ENCODE measurements around the gene DHFR.
"Not testable (repeated sequence)": the region's sequence is repeated elsewhere in the genome, so short reads cannot be mapped to it uniquely, and the experiment has no call there.

DHFR gene

DNA sequence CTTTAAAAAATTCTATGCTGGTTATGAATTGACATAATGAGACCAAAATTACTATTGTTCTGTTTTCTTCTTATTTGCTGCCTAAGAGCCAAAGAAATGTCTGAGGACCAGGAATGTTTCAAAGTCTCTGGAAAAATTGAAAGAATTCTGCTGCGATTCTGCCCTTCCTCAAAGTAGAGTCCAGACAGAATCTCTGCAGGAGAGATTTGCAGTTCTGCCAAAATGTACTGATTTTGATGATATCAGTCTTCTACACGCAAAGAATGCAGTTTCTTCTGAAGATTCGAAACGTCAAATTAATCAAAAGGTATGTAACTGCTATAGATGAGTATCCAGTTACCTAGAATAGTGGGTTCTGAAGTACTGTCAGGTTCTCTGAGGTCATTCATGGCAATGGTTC lies 10.3 kb upstream of the DHFR start:
- peak; percentile 80 for ATAC-seq

DNA sequence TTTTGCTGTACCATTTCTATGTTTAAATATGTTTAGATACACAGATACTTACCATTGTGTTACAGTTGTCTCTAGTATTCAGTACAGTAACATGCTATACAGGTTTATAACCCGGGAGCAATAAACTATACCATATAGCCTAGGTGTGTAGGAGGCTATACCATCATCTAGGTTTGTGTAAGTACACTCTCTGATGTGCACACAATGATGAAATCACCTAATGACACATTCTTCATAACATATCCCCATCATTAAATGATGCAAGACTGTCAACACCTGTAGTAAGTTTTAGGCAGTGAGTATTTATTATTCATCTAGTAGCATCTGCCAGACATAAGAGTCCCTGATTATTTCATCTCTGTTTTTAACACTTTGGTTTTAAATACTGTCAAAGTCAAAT lies 7.3 kb upstream of the DHFR start:
- no peak for TF ChIP-seq CSDC2 (CRISPR knock-in tag; IDR thresholded peaks at IDR 0.05)
- no peak for TF ChIP-seq RARB (CRISPR knock-in tag; IDR thresholded peaks at IDR 0.05)
- TF ChIP-seq SNAI2 (CRISPR knock-in tag; IDR thresholded peaks at IDR 0.05) = no peak
- no peak for TF ChIP-seq ZNF565 (CRISPR knock-in tag; conservative IDR thresholded peaks at IDR 0.05; ENCODE audit: low read depth)
- no peak for TF ChIP-seq ZNF70 (CRISPR knock-in tag; IDR thresholded peaks at IDR 0.05)
- no peak for ATAC-seq

More for the DNA sequence above, 10.3 kb upstream of the DHFR start:
- TF ChIP-seq ARNTL (CRISPR knock-in tag; IDR thresholded peaks at IDR 0.05; ENCODE audit: borderline replicate concordance, low read depth) = no peak
- TF ChIP-seq TCF4 (CRISPR knock-in tag; IDR thresholded peaks at IDR 0.05; ENCODE audit: borderline replicate concordance) = no peak
- TF ChIP-seq OSR1 (CRISPR knock-in tag; IDR thresholded peaks at IDR 0.05) = no peak
- TF ChIP-seq BACH2 (CRISPR knock-in tag; IDR thresholded peaks at IDR 0.05; ENCODE audit: borderline replicate concordance) = no peak
- TF ChIP-seq ISL1 (CRISPR knock-in tag; IDR thresholded peaks at IDR 0.05) = peak; percentile 56
- TF ChIP-seq, protein P1, sequence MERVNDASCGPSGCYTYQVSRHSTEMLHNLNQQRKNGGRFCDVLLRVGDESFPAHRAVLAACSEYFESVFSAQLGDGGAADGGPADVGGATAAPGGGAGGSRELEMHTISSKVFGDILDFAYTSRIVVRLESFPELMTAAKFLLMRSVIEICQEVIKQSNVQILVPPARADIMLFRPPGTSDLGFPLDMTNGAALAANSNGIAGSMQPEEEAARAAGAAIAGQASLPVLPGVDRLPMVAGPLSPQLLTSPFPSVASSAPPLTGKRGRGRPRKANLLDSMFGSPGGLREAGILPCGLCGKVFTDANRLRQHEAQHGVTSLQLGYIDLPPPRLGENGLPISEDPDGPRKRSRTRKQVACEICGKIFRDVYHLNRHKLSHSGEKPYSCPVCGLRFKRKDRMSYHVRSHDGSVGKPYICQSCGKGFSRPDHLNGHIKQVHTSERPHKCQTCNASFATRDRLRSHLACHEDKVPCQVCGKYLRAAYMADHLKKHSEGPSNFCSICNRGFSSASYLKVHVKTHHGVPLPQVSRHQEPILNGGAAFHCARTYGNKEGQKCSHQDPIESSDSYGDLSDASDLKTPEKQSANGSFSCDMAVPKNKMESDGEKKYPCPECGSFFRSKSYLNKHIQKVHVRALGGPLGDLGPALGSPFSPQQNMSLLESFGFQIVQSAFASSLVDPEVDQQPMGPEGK (CRISPR knock-in tag; IDR thresholded peaks at IDR 0.05; ENCODE audit: borderline replicate concordance) = no peak
- TF ChIP-seq SNAI2 (CRISPR knock-in tag; IDR thresholded peaks at IDR 0.05) = no peak

DNA sequence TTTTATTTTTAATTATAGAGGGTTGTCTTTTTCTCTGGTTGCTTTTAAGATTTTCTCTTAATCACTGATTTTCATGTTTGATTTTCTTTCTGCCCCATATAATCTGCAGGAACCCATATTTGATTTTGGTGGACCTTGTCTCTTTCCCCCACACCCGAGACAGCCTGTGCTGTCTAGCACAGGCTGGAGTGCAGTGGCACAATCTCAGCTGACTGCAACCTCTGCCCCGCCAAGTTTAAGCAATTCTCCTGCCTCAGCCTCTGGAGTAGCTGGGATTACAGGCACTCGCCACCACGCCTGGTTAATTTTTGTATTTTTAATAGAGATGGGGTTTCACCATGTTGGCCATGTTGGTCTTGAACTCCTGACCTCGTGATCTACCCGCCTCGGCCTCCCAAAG lies 5.9 kb upstream of the DHFR start:
- not testable (repeated sequence) for ATAC-seq

DNA sequence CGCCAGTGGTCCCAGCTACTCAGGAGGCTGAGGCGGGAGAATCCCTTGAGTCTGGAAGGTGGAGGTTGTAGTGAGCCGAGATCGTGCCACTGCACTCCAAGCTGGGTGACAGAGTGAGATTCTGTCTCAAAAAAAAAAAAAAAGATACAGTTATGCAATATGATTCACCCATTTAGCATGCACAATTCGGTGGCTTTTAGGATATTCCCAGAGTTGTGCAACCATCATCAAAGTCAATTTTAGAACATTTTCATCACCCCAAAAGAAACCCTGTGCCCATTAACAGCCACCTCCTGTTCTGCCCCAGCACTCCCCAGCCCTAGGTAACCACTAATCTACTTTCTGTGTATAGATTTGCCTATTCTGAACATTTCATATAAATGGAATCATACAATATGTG lies 4.3 kb upstream of the DHFR start:
- no peak for TF ChIP-seq OSR1 (CRISPR knock-in tag; IDR thresholded peaks at IDR 0.05)
- TF ChIP-seq, protein P1 (CRISPR knock-in tag; IDR thresholded peaks at IDR 0.05; ENCODE audit: borderline replicate concordance) = no peak
- TF ChIP-seq PPARA (CRISPR knock-in tag; IDR thresholded peaks at IDR 0.05; ENCODE audit: borderline replicate concordance) = no peak
- no peak for TF ChIP-seq ZFP3 (CRISPR knock-in tag; IDR thresholded peaks at IDR 0.05)
- TF ChIP-seq ISL1 (CRISPR knock-in tag; IDR thresholded peaks at IDR 0.05) = no peak
- TF ChIP-seq ZNF70 (CRISPR knock-in tag; IDR thresholded peaks at IDR 0.05) = no peak
- no peak for TF ChIP-seq TOX (CRISPR knock-in tag; IDR thresholded peaks at IDR 0.05; ENCODE audit: borderline replicate concordance)
- TF ChIP-seq CSDC2 (CRISPR knock-in tag; IDR thresholded peaks at IDR 0.05) = no peak
- TF ChIP-seq, protein P2, sequence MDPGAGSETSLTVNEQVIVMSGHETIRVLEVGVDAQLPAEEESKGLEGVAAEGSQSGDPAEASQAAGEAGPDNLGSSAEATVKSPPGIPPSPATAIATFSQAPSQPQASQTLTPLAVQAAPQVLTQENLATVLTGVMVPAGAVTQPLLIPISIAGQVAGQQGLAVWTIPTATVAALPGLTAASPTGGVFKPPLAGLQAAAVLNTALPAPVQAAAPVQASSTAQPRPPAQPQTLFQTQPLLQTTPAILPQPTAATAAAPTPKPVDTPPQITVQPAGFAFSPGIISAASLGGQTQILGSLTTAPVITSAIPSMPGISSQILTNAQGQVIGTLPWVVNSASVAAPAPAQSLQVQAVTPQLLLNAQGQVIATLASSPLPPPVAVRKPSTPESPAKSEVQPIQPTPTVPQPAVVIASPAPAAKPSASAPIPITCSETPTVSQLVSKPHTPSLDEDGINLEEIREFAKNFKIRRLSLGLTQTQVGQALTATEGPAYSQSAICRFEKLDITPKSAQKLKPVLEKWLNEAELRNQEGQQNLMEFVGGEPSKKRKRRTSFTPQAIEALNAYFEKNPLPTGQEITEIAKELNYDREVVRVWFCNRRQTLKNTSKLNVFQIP (CRISPR knock-in tag; IDR thresholded peaks at IDR 0.05; ENCODE audit: borderline replicate concordance, low read depth) = no peak
- no peak for TF ChIP-seq SNAI2 (CRISPR knock-in tag; IDR thresholded peaks at IDR 0.05)
- no peak for TF ChIP-seq ZNF8 (CRISPR knock-in tag; IDR thresholded peaks at IDR 0.05)
- no peak for TF ChIP-seq RARB (CRISPR knock-in tag; IDR thresholded peaks at IDR 0.05)
- TF ChIP-seq, protein P3, sequence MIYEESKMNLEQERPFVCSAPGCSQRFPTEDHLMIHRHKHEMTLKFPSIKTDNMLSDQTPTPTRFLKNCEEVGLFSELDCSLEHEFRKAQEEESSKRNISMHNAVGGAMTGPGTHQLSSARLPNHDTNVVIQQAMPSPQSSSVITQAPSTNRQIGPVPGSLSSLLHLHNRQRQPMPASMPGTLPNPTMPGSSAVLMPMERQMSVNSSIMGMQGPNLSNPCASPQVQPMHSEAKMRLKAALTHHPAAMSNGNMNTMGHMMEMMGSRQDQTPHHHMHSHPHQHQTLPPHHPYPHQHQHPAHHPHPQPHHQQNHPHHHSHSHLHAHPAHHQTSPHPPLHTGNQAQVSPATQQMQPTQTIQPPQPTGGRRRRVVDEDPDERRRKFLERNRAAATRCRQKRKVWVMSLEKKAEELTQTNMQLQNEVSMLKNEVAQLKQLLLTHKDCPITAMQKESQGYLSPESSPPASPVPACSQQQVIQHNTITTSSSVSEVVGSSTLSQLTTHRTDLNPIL (CRISPR knock-in tag; IDR thresholded peaks at IDR 0.05; ENCODE audit: low read depth) = no peak
- no peak for TF ChIP-seq ESRRG (CRISPR knock-in tag; IDR thresholded peaks at IDR 0.05)
- ATAC-seq = no peak

DNA sequence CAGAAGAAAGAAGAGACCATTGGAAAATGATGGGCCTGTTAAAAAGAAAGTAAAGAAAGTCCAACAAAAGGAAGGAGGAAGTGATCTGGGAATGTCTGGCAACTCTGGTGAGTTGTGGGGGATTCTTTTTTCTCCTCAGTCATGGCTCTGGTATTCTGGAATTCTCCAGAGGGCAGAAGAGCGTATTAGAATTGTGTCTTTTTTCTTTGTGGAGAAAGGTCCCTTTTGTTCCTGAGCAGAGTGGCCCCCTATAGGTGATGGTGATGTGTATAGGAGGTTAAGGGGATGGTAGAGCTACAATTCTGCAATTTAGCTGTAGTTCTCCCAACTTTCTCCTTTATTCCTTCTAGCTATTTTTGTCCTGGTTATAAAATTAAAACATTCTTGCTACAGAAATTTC lies 1.6 kb upstream of the DHFR start:
- no peak for ATAC-seq
- no peak for TF ChIP-seq SNAI2 (CRISPR knock-in tag; IDR thresholded peaks at IDR 0.05)
- no peak for TF ChIP-seq RARB (CRISPR knock-in tag; IDR thresholded peaks at IDR 0.05)
- no peak for TF ChIP-seq OSR1 (CRISPR knock-in tag; IDR thresholded peaks at IDR 0.05)
- no peak for TF ChIP-seq CSDC2 (CRISPR knock-in tag; IDR thresholded peaks at IDR 0.05)
- no peak for TF ChIP-seq BACH2 (CRISPR knock-in tag; IDR thresholded peaks at IDR 0.05; ENCODE audit: borderline replicate concordance)
- TF ChIP-seq, protein P4, sequence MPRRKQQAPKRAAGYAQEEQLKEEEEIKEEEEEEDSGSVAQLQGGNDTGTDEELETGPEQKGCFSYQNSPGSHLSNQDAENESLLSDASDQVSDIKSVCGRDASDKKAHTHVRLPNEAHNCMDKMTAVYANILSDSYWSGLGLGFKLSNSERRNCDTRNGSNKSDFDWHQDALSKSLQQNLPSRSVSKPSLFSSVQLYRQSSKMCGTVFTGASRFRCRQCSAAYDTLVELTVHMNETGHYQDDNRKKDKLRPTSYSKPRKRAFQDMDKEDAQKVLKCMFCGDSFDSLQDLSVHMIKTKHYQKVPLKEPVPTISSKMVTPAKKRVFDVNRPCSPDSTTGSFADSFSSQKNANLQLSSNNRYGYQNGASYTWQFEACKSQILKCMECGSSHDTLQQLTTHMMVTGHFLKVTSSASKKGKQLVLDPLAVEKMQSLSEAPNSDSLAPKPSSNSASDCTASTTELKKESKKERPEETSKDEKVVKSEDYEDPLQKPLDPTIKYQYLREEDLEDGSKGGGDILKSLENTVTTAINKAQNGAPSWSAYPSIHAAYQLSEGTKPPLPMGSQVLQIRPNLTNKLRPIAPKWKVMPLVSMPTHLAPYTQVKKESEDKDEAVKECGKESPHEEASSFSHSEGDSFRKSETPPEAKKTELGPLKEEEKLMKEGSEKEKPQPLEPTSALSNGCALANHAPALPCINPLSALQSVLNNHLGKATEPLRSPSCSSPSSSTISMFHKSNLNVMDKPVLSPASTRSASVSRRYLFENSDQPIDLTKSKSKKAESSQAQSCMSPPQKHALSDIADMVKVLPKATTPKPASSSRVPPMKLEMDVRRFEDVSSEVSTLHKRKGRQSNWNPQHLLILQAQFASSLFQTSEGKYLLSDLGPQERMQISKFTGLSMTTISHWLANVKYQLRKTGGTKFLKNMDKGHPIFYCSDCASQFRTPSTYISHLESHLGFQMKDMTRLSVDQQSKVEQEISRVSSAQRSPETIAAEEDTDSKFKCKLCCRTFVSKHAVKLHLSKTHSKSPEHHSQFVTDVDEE (CRISPR knock-in tag; IDR thresholded peaks at IDR 0.05) = no peak
- TF ChIP-seq TOX (CRISPR knock-in tag; IDR thresholded peaks at IDR 0.05; ENCODE audit: borderline replicate concordance) = no peak
- TF ChIP-seq, protein P2 (CRISPR knock-in tag; IDR thresholded peaks at IDR 0.05; ENCODE audit: borderline replicate concordance, low read depth) = no peak
- TF ChIP-seq, protein P1 (CRISPR knock-in tag; IDR thresholded peaks at IDR 0.05; ENCODE audit: borderline replicate concordance) = no peak
- TF ChIP-seq ZFP3 (CRISPR knock-in tag; IDR thresholded peaks at IDR 0.05) = no peak
